ENCODE results near the gene CPEB1.

DNA sequence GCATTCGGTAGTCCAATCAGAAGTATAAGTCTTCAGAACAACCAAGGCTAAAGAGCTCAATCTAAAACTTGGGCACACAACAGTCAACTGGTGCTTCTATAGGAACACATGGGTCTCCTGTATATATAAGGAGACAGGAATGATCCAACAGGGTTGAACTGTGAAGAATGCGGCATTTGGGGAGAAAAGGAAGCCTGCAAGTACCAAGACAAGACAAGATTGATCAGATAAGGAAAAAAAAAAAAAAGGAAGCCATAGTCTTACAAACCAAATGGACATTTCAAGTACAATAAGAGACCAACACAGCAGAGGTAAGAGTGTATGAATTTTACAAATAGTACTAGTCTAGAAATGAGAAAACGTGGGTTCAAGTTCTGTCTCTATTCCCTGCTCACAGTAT is 6.5 kb downstream of the CPEB1 start:
- TF ChIP-seq YY1 (IDR thresholded peaks at IDR 0.05; ENCODE audit: low read depth) (no peak), EP300 (IDR thresholded peaks at IDR 0.05; ENCODE audit: borderline replicate concordance) (no peak), TCF12 (IDR thresholded peaks at IDR 0.05; ENCODE audit: low read depth) (no peak), ZBTB7A (IDR thresholded peaks at IDR 0.05; ENCODE audit: low read depth) (no peak), NFIC (IDR thresholded peaks at IDR 0.05) (no peak), TEAD4 (IDR thresholded peaks at IDR 0.05) (no peak), FOXM1 (IDR thresholded peaks at IDR 0.05; ENCODE audit: borderline replicate concordance, low read depth) (no peak), CEBPB (IDR thresholded peaks at IDR 0.05) (no peak), EGR1 (IDR thresholded peaks at IDR 0.05) (no peak), TAF1 (IDR thresholded peaks at IDR 0.05; ENCODE audit: low read depth) (no peak)
- TF ChIP-seq, protein P1, sequence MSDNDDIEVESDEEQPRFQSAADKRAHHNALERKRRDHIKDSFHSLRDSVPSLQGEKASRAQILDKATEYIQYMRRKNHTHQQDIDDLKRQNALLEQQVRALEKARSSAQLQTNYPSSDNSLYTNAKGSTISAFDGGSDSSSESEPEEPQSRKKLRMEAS (IDR thresholded peaks at IDR 0.05): no peak
- TF ChIP-seq, protein P2, sequence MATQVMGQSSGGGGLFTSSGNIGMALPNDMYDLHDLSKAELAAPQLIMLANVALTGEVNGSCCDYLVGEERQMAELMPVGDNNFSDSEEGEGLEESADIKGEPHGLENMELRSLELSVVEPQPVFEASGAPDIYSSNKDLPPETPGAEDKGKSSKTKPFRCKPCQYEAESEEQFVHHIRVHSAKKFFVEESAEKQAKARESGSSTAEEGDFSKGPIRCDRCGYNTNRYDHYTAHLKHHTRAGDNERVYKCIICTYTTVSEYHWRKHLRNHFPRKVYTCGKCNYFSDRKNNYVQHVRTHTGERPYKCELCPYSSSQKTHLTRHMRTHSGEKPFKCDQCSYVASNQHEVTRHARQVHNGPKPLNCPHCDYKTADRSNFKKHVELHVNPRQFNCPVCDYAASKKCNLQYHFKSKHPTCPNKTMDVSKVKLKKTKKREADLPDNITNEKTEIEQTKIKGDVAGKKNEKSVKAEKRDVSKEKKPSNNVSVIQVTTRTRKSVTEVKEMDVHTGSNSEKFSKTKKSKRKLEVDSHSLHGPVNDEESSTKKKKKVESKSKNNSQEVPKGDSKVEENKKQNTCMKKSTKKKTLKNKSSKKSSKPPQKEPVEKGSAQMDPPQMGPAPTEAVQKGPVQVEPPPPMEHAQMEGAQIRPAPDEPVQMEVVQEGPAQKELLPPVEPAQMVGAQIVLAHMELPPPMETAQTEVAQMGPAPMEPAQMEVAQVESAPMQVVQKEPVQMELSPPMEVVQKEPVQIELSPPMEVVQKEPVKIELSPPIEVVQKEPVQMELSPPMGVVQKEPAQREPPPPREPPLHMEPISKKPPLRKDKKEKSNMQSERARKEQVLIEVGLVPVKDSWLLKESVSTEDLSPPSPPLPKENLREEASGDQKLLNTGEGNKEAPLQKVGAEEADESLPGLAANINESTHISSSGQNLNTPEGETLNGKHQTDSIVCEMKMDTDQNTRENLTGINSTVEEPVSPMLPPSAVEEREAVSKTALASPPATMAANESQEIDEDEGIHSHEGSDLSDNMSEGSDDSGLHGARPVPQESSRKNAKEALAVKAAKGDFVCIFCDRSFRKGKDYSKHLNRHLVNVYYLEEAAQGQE (IDR thresholded peaks at IDR 0.05; ENCODE audit: low read depth): no peak
